Esophagus muscularis mucosa (tissue), 4 donors: ENCODE data around the gene TNK2.

ENCODE experiments used
- EP300 ChIP-seq: sonication (generic); formaldehyde crosslinking; IDR thresholded peaks from one replicate; pipeline ENCODE4 v1.6.1; 2017; ENCODE audit warnings: antibody characterized with exemption
- POLR2A ChIP-seq: fragments of 450-650 bp; IDR thresholded peaks from one replicate; pipeline ENCODE4 v1.6.1; 2017; ENCODE audit warnings: antibody characterized with exemption, moderate library complexity, mild to moderate bottlenecking, low read depth
- POLR2AphosphoS5 ChIP-seq, 2 donors: sonication (generic); formaldehyde crosslinking; IDR thresholded peaks; one replicate each; pipeline ENCODE4 v1.6.1; 2017; ENCODE audit warnings: antibody characterized with exemption in 2 of 2
- TF ChIP-seq, protein P1 (sequence below), 3 experiments: fragments of 200-600 bp in 2 of 3; fragments of 450-650 bp in 1 of 3; sonication (generic) in 2 of 3; IDR thresholded peaks; one replicate each; pipeline ENCODE4 v1.5.1; 2017 to 2019; ENCODE audit warnings: antibody characterized with exemption in 3 of 3, mild to moderate bottlenecking in 2 of 3, moderate library complexity in 1 of 3

DNA sequence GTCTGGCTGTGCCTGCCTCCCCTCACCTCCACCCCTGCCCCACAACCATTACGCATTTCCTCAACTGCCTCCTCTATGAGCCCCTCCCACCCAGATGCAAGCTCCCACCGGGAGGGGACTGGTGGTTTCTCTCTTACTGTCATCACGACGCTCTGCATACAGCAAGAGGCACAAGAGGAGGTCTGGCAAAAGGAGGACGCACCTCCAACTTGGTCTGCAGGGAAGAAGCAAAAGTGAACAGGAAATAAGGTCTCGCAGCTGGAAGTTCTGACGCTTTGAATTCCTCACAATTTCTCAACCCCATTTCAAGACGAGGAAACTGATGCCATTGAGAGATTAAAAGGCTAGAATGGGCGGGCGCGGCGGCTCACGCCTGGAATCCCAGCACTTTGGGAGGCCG is 54.4 kb downstream of the TNK2 start:
- no peak for TF ChIP-seq POLR2A
- TF ChIP-seq, protein P1, sequence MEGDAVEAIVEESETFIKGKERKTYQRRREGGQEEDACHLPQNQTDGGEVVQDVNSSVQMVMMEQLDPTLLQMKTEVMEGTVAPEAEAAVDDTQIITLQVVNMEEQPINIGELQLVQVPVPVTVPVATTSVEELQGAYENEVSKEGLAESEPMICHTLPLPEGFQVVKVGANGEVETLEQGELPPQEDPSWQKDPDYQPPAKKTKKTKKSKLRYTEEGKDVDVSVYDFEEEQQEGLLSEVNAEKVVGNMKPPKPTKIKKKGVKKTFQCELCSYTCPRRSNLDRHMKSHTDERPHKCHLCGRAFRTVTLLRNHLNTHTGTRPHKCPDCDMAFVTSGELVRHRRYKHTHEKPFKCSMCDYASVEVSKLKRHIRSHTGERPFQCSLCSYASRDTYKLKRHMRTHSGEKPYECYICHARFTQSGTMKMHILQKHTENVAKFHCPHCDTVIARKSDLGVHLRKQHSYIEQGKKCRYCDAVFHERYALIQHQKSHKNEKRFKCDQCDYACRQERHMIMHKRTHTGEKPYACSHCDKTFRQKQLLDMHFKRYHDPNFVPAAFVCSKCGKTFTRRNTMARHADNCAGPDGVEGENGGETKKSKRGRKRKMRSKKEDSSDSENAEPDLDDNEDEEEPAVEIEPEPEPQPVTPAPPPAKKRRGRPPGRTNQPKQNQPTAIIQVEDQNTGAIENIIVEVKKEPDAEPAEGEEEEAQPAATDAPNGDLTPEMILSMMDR (IDR thresholded peaks at IDR 0.05): no peak
- no peak for TF ChIP-seq EP300
- no peak for TF ChIP-seq POLR2AphosphoS5 (IDR thresholded peaks at IDR 0.05)
